ENCODE measurements around the gene EPM2AIP1.
A peak's percentile ranks its signal among the peaks of the same experiment; 100 is the strongest.
"Not testable (repeated sequence)": the region's sequence is repeated elsewhere in the genome, so short reads cannot be mapped to it uniquely, and the experiment has no call there.

EPM2AIP1 gene

GRCh38 chr3:36992806-36993325, at the start of gene EPM2AIP1:
EPM2AIP1 (minus strand) TSS chr3:36993131; CDS start chr3:36993077, 54 bp downstream.
- H3K27ac Mint-ChIP-seq, result no peak within 1 kb of the TSS
- H3K9me3 Mint-ChIP-seq, result no peaks in the 10 kb centered on the region
- no peaks in the 10 kb centered on the region for H3K27me3 Mint-ChIP-seq (ENCODE audit: low read depth)
- H3K36me3 Mint-ChIP-seq (ENCODE audit: low read depth), result peaks cover 50% of the 10 kb centered on the region
- H3K4me3 Mint-ChIP-seq, result no peak within 1 kb of the TSS
- DNase-seq (ENCODE audit: low spot score), result peak; percentile 99
- peaks cover 42% of the 10 kb centered on the region for H3K4me1 Mint-ChIP-seq (ENCODE audit: low read depth)

DNA sequence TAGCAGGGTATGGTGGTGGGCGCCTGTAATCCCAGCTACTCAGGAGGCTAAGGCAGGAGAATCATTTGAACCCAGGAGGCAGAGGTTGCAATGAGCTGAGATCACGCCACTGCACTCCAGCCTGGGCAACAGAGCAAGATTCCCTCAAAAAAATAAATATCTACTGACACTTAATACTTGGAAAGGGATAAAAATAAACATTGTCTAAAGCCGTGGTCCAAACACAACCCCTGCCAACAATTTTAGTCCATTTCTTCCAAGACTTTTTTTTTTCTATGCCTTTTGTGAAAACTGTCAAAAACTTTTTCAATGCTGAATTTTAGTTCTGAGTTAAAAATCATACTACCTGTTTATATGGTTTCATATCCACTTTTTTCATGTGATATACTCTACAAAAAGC, 49.8 kb upstream of the EPM2AIP1 start:
- not testable (repeated sequence) for H3K4me3 Mint-ChIP-seq; H3K27me3 Mint-ChIP-seq (ENCODE audit: low read depth); H3K9me3 Mint-ChIP-seq; H3K27ac Mint-ChIP-seq; DNase-seq (ENCODE audit: low spot score); H3K4me1 Mint-ChIP-seq (ENCODE audit: low read depth)
- H3K36me3 Mint-ChIP-seq (ENCODE audit: low read depth), result peaks cover 55% of the 10 kb centered on the region

GRCh38 chr3:37041546-37042195, 48.7 kb upstream of the EPM2AIP1 start:
- no peaks in the 10 kb centered on the region for H3K27me3 Mint-ChIP-seq (ENCODE audit: low read depth)
- peaks cover 3% of the 10 kb centered on the region for H3K9me3 Mint-ChIP-seq
- no peak for DNase-seq (ENCODE audit: low spot score)
- peaks cover 54% of the 10 kb centered on the region for H3K36me3 Mint-ChIP-seq (ENCODE audit: low read depth)
- no peaks in the 10 kb centered on the region for H3K4me1 Mint-ChIP-seq (ENCODE audit: low read depth)
- no peak overlapping the region for H3K27ac Mint-ChIP-seq
- H3K4me3 Mint-ChIP-seq, result no peak overlapping the region

DNA sequence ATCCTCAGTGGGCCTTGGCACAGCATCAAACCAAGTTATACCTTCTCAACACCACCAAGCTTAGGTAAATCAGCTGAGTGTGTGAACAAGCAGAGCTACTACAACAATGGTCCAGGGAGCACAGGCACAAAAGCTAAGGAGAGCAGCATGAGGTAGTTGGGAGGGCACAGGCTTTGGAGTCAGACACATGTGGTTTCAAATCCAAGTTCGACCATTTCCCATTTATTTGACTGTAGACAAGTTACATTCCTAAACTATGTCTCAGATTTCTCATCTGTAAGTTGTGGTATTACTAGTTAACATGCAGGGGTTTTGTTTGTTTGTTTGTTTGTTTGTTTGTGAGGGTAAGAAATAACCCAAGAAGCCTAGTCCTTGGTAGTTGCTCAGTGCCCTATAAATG, 47.3 kb upstream of the EPM2AIP1 start:
- peak overlapping the region; percentile 17 for H3K27ac Mint-ChIP-seq
- peaks cover 15% of the 10 kb centered on the region for H3K9me3 Mint-ChIP-seq
- no peaks in the 10 kb centered on the region for H3K27me3 Mint-ChIP-seq (ENCODE audit: low read depth)
- H3K4me1 Mint-ChIP-seq (ENCODE audit: low read depth), result no peaks in the 10 kb centered on the region
- H3K36me3 Mint-ChIP-seq (ENCODE audit: low read depth), result peaks cover 63% of the 10 kb centered on the region
- no peak overlapping the region for H3K4me3 Mint-ChIP-seq
- no peak for DNase-seq (ENCODE audit: low spot score)

- H3K9me3 Mint-ChIP-seq, result peaks cover 22% of the 10 kb centered on the region
- H3K36me3 Mint-ChIP-seq (ENCODE audit: low read depth), result peaks cover 66% of the 10 kb centered on the region
- DNase-seq (ENCODE audit: low spot score), result no peak
- H3K27me3 Mint-ChIP-seq (ENCODE audit: low read depth), result no peaks in the 10 kb centered on the region
- no peak overlapping the region for H3K4me3 Mint-ChIP-seq
- H3K27ac Mint-ChIP-seq, result no peak overlapping the region
- no peaks in the 10 kb centered on the region for H3K4me1 Mint-ChIP-seq (ENCODE audit: low read depth)
These were observed 46.4 kb upstream of the EPM2AIP1 start for GRCh38 chr3:37039161-37039846.

- H3K4me3 Mint-ChIP-seq, result no peak overlapping the region
- H3K4me1 Mint-ChIP-seq (ENCODE audit: low read depth), result no peaks in the 10 kb centered on the region
- no peaks in the 10 kb centered on the region for H3K27me3 Mint-ChIP-seq (ENCODE audit: low read depth)
- H3K36me3 Mint-ChIP-seq (ENCODE audit: low read depth), result peaks cover 76% of the 10 kb centered on the region
- H3K27ac Mint-ChIP-seq, result no peak overlapping the region
- DNase-seq (ENCODE audit: low spot score), result no peak
- H3K9me3 Mint-ChIP-seq, result peaks cover 22% of the 10 kb centered on the region
These were observed 44.4 kb upstream of the EPM2AIP1 start for GRCh38 chr3:37037352-37037751.

- H3K27me3 Mint-ChIP-seq (ENCODE audit: low read depth), result no peaks in the 10 kb centered on the region
- H3K4me3 Mint-ChIP-seq, result no peak overlapping the region
- H3K36me3 Mint-ChIP-seq (ENCODE audit: low read depth), result peaks cover 72% of the 10 kb centered on the region
- DNase-seq (ENCODE audit: low spot score), result no peak
- H3K9me3 Mint-ChIP-seq, result peaks cover 22% of the 10 kb centered on the region
- H3K27ac Mint-ChIP-seq, result no peak overlapping the region
- no peaks in the 10 kb centered on the region for H3K4me1 Mint-ChIP-seq (ENCODE audit: low read depth)
These were observed 40.0 kb upstream of the EPM2AIP1 start for GRCh38 chr3:37032961-37033360.

DNA sequence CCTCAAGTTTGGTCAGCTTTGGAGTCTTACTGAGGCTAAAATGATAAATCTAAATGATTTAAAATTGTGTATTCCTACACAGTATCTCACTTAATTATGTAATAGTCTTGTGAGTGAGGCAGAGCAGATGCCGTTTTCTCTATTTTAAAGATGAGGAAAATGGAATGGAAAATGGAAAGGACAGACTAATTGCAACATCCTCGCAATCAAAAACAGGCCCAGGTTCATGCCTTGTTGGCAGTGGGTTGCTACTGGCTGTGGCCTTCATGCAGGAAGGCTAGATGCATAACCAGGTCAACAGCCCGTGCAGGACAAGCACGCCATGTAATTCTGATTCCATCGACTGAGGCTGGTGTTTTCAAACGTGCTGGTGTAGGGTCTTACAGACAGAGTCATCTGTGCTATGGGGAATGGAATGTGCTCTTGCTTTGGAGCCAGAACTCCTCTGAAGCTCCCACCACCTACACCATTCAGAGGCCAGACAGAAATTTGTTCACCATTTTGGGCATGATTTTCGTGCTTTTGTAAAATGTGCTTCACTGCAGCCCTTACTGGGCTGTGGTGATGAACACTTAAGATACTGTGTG, 38.3 kb upstream of the EPM2AIP1 start:
- Mint-ChIP-seq H3K27me3 (ENCODE audit: low read depth) (no peaks in the 10 kb centered on the region), H3K27ac (no peak overlapping the region), H3K4me3 (no peak overlapping the region), H3K9me3 (peaks cover 14% of the 10 kb centered on the region), H3K36me3 (ENCODE audit: low read depth) (peaks cover 72% of the 10 kb centered on the region), H3K4me1 (ENCODE audit: low read depth) (no peaks in the 10 kb centered on the region)
- no peak for DNase-seq (ENCODE audit: low spot score)

DNA sequence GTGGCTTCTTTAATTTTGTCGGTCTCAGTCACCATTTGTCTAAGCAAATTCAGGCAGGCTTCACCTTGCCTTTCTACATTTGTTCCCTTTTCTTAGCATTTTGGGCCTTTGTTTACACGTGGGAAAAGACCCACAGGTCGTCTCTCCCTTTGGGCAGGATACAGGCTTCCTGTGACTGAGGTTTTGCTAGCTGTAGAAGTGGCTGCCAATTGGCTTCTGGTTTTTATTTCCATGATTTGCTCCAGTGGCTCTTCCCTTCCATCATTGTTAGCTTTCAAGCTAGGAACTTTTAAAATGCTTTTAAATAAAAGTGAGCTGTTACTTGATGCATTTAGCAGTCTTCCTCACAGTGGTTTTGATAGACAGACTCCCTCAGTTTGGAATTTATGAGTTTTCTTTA, 37.7 kb upstream of the EPM2AIP1 start:
- H3K27ac Mint-ChIP-seq, result no peak overlapping the region

GRCh38 chr3:37029516-37030163, 36.7 kb upstream of the EPM2AIP1 start:
- no peak overlapping the region for H3K4me3 Mint-ChIP-seq
- peaks cover 4% of the 10 kb centered on the region for H3K4me1 Mint-ChIP-seq (ENCODE audit: low read depth)
- H3K27me3 Mint-ChIP-seq (ENCODE audit: low read depth), result no peaks in the 10 kb centered on the region
- H3K36me3 Mint-ChIP-seq (ENCODE audit: low read depth), result peaks cover 66% of the 10 kb centered on the region
- DNase-seq (ENCODE audit: low spot score), result no peak
- no peak overlapping the region for H3K27ac Mint-ChIP-seq
- peaks cover under 1% of the 10 kb centered on the region for H3K9me3 Mint-ChIP-seq

More for the DNA sequence above, 37.7 kb upstream of the EPM2AIP1 start:
- Mint-ChIP-seq H3K36me3 (ENCODE audit: low read depth) (peaks cover 71% of the 10 kb centered on the region), H3K9me3 (peaks cover 10% of the 10 kb centered on the region), H3K4me3 (no peak overlapping the region), H3K27me3 (ENCODE audit: low read depth) (no peaks in the 10 kb centered on the region), H3K4me1 (ENCODE audit: low read depth) (no peaks in the 10 kb centered on the region)
- DNase-seq (ENCODE audit: low spot score), result no peak

DNA sequence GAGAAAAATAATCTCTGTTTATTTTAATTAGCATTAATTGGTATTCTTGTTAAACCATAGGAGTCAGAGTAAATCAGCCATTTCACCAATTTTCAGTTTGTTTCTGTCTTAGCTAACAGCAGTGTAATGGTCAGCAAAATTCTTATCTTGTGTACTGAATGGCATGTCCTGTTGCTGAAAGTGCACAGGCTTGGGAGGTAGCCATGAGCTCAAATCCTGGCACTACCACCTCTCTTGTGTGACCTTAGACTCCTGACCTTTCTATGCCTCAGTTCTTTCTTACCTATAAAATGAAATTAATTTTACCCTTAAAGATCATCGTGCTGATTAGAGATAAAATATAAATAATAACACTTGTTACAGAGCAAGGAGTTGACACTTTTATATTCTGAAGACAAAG, 36.2 kb upstream of the EPM2AIP1 start:
- peaks cover 65% of the 10 kb centered on the region for H3K36me3 Mint-ChIP-seq (ENCODE audit: low read depth)
- no peak overlapping the region for H3K27ac Mint-ChIP-seq
- peaks cover 6% of the 10 kb centered on the region for H3K4me1 Mint-ChIP-seq (ENCODE audit: low read depth)
- H3K4me3 Mint-ChIP-seq, result no peak overlapping the region
- H3K9me3 Mint-ChIP-seq, result no peaks in the 10 kb centered on the region
- DNase-seq (ENCODE audit: low spot score), result no peak
- H3K27me3 Mint-ChIP-seq (ENCODE audit: low read depth), result no peaks in the 10 kb centered on the region

- no peak overlapping the region for H3K4me3 Mint-ChIP-seq
- no peaks in the 10 kb centered on the region for H3K27me3 Mint-ChIP-seq (ENCODE audit: low read depth)
- H3K4me1 Mint-ChIP-seq (ENCODE audit: low read depth), result peaks cover 6% of the 10 kb centered on the region
- H3K36me3 Mint-ChIP-seq (ENCODE audit: low read depth), result peaks cover 62% of the 10 kb centered on the region
- DNase-seq (ENCODE audit: low spot score), result no peak
- H3K9me3 Mint-ChIP-seq, result no peaks in the 10 kb centered on the region
- H3K27ac Mint-ChIP-seq, result no peak overlapping the region
These were observed 35.4 kb upstream of the EPM2AIP1 start for GRCh38 chr3:37028329-37028728.

- no peak for DNase-seq (ENCODE audit: low spot score)
- H3K4me3 Mint-ChIP-seq, result no peak overlapping the region
- H3K36me3 Mint-ChIP-seq (ENCODE audit: low read depth), result peaks cover 62% of the 10 kb centered on the region
- H3K27me3 Mint-ChIP-seq (ENCODE audit: low read depth), result no peaks in the 10 kb centered on the region
- no peaks in the 10 kb centered on the region for H3K9me3 Mint-ChIP-seq
- H3K4me1 Mint-ChIP-seq (ENCODE audit: low read depth), result peaks cover 6% of the 10 kb centered on the region
- no peak overlapping the region for H3K27ac Mint-ChIP-seq
These were observed 33.9 kb upstream of the EPM2AIP1 start for GRCh38 chr3:37026851-37027250.
